HG03066 (cell line): ENCODE results near the gene ADAM19.

ENCODE experiments used
- ATAC-seq: cut with Tn5 transposase; IDR thresholded peaks from one replicate; pipeline ENCODE4 v1.9.1; 2021; ENCODE audit warnings: low read depth; ENCODE audit not compliant: unreplicated experiment

The ADAM19 gene

DNA sequence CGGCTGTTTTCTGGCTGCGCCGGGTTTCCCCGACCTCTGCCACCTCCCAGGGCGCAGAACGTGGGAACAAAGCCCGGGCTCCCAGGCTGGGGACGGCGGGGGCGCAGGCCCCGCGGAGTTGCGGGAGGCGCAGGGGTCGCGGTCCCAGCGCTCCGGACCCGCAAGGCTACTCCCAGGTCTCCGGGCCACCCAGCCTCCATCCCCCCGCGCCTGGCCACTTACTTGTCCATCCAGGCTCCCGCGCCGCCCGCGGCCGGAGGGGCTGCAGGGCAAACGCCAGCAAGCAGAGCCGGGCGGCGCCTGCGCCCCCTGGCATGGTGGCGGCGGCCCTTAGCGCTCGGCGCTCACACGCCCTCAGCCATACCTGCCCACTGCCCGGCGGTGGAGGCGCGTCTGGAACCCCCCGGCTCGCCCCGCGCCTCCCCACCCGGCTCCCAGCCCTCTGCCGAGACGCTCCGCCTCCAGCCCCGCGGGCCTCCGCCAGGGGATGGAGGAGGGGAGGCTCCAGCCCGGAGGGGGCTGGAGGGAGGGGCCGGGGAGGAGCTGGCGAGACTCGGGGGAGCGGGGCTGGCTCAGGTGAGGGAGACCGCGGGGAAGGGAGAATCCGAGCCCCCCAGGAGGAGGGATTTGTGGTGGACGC, at the start of gene ADAM19:
Gene ADAM19, minus strand, starts transcription at position 395 of the 640 bp plus-strand sequence. Its CDS starts 79 bp downstream, at position 316.
- ATAC-seq = no peak

DNA sequence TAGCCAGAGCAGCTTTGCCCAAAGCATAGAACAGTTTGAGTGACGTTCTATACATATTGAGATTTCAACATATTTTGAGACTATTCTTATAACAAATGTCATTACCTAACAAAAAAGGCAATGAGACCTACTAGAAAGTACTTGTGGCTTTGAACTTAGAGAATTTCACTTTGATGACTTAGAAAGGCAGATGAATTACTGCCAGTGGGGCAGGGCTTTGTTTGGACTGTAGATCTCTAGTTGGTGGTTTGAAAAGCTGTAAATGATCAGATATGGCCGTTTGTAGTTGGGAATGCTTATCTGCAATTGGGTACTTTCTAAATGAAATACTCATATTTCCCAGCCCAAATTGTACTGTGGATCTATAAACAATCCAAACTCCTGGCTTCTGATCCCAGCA, 48.6 kb upstream of the ADAM19 start:
- ATAC-seq = no peak

DNA sequence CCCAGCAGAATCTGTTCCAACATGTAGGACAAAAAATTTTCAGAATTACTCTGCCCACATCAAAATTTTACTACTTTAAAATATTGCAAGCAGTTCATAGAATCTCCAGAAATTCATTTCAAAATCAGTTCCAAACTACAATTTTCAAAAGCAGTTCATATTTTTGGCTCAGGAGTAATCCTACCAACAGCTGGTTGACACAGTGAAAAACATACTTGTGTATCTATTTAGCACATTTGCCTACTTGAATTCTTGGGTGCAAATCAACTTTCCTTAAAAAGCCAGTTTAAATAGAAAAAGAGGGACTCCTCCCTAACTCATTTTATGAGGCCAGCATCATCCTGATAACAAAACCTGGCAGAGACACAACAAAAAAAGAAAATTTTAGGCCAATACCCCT, 45.2 kb upstream of the ADAM19 start:
- no peak for ATAC-seq

DNA sequence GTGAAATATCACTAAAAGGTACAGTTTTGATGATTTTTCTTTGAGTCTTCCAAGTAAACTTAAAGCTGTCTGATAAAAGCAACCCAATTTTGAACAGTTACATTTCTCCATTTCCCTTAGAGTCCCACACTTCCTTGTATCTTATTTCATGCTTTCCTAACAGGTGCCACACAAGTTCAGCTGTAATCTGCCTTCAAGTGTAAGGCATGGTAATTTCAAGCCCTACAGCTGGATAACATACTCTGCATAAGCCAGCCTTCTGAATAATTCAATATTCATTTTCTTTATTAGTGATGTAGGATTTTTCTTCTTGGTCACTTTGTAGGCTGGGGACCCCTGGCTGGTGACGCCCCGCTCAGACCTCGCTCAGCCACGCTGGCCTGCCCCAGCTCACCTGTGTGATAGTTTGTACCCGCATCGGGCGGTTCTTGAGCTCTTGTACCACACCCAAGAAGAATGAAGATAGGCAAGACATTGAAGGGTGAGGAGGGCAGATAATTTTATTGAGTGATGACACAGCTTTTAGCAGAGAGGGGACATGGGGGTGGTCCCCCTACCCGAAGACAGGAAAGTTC, 42.7 kb upstream of the ADAM19 start:
- no peak for ATAC-seq

- no peak for ATAC-seq
Observed at GRCh38 chr5:157616785-157617184, 41.2 kb upstream of the ADAM19 start.

GRCh38 chr5:157613385-157614245, 38.0 kb upstream of the ADAM19 start:
- no peak for ATAC-seq

DNA sequence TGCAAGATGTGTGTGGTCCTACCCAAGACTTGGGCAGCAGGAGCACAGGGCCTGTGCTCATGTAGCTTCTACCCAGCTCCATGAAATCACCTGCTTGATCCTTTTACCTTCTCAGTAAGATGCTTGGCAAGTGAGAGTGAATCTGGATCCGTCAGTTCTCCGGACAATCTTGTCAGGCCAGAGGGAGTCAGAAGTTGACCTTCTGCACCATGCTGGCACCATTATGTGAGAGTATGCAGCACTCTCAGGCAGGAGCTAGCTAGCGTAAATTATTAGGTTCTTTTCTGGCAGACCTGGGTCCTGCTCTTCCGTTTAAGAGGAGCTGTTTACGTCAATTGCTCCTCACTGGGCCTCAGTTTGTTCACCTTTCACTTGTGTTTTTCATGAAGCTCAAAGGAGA, 37.0 kb upstream of the ADAM19 start:
- no peak for ATAC-seq

DNA sequence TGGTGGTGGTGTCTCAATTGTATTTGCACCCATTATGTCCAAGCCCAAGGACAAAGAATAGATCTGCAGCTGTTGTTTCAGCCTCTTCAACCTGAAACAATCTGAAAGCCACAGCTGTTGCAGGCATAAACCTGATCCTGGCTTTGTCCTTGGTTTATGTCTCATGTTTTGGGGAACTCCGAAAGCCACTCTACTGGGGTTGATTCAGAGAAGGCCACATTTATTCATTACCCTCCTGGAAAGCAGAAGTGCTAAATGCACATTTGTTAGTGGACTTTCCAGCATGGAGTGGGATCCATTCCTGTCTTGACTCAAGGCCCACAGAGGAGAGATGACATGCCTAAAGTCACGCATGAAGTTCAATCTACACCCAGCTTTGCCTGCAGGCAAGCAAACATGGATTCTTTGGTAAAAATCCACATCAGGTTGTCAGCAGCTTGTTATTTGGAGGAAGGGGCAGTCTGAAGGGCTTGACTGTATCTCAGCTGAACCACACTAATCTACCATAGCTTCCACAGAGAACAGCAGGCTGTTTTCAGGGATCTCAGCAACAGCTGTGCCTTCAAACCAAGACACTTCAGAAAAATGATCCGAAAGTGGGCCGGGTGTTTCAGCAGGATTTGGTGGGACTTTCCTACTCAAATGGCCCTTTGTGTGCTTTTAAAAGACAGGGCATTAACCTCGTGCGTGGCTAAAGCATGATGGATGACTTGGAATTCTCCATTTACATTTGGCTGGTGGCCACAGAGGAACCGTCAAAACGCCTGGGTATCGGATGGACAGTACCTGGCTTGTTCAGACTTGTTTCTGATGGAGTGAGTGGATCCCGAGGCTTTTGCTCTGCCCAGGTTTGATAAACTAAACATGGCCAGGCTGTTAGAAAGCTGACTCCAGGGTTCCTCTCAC, 36.2 kb upstream of the ADAM19 start:
- no peak for ATAC-seq

GRCh38 chr5:157610990-157611389, 35.4 kb upstream of the ADAM19 start:
- ATAC-seq = no peak

DNA sequence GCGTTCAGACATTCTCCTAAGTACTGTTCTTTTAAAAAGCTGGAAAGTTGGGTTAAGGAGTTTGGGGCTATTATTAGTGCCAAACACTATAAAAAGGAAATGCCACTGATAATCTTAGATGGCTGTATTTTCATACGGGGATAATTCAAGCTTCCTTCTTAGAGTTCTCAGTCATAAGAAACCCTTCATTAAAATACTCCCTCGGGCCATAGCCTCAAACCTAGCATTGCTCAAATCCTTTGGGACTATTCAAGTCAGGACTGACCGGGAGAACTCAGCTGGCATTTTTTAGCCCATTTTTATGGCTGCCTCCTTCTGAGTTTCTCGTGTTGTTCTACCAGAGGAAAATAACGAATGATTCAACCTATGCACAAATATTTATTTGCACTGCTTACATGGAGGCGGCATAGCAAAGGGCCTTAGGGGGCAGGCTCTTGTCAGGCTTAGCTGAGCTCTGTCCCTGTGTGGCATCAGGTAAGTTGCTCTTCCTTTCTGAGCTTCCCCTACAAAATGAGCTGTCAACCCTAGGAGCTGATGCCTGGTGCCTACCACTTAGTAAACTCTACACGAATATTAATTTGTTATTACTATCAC, 33.5 kb upstream of the ADAM19 start:
- no peak for ATAC-seq

GRCh38 chr5:157607371-157608161, 32.0 kb upstream of the ADAM19 start:
- ATAC-seq = peak; percentile 58

DNA sequence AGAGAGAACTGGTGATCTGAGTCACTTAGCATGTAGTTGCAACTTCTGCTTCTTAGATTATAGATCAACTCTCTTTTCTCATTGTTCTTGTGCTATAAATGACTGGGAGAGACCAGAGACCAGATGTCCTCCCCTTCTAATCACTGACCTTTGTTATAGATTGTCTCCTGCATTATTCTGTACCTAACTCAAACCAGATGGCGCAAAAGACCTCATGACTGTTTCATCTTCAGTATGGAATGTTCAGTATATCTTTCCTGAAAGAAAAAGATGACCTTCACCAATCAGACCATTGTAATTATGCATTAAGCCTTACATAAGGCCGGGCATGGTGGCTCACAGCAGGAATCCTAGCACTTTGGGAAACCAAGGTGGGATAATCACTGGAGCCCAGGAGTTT, 30.5 kb upstream of the ADAM19 start:
- ATAC-seq = no peak

GRCh38 chr5:157603333-157604190, 28.0 kb upstream of the ADAM19 start:
- peak; percentile 37 for ATAC-seq

DNA sequence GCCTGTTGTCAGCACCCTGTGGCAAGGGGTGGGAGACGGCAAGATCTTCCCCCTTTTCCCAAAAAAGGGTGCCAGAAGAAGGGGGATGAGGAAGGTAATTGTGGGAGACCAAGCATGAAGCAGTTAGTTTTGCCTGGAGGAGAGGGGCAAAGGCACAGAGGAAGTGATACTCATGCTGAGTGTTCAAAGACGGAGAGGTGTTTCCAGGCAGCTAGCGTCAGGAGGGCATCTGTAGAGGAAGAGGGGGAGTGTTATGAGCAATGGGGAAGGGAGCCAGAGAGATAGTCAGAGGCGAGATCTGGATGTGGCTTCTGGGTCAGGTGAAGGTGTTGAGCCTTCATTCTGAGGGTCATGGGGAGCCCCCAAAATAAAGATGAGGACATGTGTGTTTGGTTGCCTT, 26.9 kb upstream of the ADAM19 start:
- peak; percentile 63 for ATAC-seq

GRCh38 chr5:157600252-157600651, 24.7 kb upstream of the ADAM19 start:
- ATAC-seq = no peak

GRCh38 chr5:157599565-157599964, 24.0 kb upstream of the ADAM19 start:
- no peak for ATAC-seq

DNA sequence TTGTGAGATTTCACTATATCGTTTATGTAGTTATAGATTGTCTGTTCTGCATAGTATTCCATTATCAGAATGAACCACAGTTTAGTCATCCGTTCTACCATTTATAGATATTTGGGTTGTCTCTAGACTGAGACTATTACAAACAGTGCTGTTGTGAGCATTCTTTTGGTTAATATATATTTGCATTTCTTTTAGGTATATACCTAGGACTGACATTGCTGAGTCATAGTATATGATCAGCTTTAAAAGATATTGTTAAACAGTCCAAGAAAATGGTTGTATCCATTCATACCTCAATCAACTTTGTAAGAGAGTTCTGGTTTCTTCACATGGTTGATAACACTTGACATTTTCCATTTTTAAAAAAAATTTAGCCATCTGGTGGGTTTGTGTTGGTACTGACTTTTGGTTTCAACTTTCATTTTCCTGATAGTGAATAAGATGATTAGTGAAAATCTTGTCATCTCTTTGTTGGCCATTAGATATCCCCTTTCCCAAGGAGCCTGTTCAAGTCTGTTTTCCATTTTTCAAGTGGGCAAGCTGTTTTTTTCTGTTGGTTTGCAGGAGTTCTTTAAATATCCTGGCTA, 22.9 kb upstream of the ADAM19 start:
- ATAC-seq = peak; percentile 24

DNA sequence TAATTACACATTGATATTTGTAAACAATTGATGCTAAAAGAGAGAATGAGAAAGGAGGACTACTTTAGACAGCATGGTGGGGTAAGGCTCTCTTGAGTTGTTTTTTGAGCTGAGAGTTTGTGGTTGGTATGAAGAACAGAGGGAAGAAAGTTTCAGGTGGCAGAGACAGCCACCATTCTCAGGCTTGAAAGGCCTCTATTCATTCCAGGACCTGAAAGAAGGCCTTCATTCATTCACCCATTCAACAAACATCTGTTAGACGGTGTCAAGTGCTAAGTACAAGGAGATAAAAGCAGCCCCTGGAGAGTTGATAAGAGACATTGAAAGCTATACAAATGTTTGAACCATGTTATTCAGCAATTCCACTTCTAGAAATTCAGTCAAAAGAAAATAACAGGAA, 21.7 kb upstream of the ADAM19 start:
- ATAC-seq = no peak
